Tibial nerve (tissue), 3 donors: ENCODE measurements around the gene YES1.

Experiments used
- CTCF ChIP-seq, 5 experiments: fragments of 200-600 bp in 3 of 5; fragments of 450-650 bp in 2 of 5; sonication (generic) in 3 of 5; IDR thresholded peaks; one replicate each; pipeline ENCODE4 v1.5.1; 2016 to 2019; ENCODE audit warnings: antibody characterized with exemption in 5 of 5, mild to moderate bottlenecking in 3 of 5, moderate library complexity in 2 of 5
- POLR2A ChIP-seq, 2 donors: fragments of 450-650 bp; IDR thresholded peaks; one replicate each; pipeline ENCODE4 v1.6.1; 2017; ENCODE audit warnings: antibody characterized with exemption in 2 of 2, mild to moderate bottlenecking in 2 of 2, moderate library complexity in 2 of 2

GRCh38 chr18:686339-687111, 125.5 kb downstream of the YES1 start:
- TF ChIP-seq CTCF (IDR thresholded peaks at IDR 0.05), result no peak
- TF ChIP-seq POLR2A (IDR thresholded peaks at IDR 0.05), result no peak
